Ascending aorta (tissue), 2 donors: Measurements from ENCODE around the gene SELENOT. TPM values are rescaled to one million over a fixed set of nuclear protein-coding genes. Genes with fewer than 3 reads are reported as not detected.

Experiments
- DNase-seq, 2 donors: peaks; one replicate each; pipeline ENCODE4 v3.0.0-alpha.2; 2019; ENCODE audit warnings: low spot score in 2 of 2
- H3K27ac ChIP-seq, 2 donors: fragments of 200-600 bp; sonication (generic); one replicate each; pipeline ENCODE4 v1.5.1; 2016 to 2017; ENCODE audit warnings: mild to moderate bottlenecking in 1 of 2
- H3K27me3 ChIP-seq: fragments of 200-600 bp; sonication (generic); one replicate; pipeline ENCODE4 v1.5.1; 2017
- H3K36me3 ChIP-seq, 2 donors: fragments of 200-600 bp; sonication (generic); one replicate each; pipeline ENCODE4 v1.5.1; 2016
- H3K4me1 ChIP-seq, 2 donors: fragments of 200-600 bp; sonication (generic); one replicate each; pipeline ENCODE4 v1.5.1; 2016 to 2017; ENCODE audit warnings: mild to moderate bottlenecking in 1 of 2
- H3K4me3 ChIP-seq, 2 donors: fragments of 200-600 bp; sonication (generic); one replicate each; pipeline ENCODE4 v1.5.1; 2016 to 2017; ENCODE audit warnings: mild to moderate bottlenecking in 1 of 2
- H3K9me3 ChIP-seq, 2 donors: fragments of 200-600 bp; sonication (generic); one replicate each; pipeline ENCODE4 v1.5.1; 2016
- CTCF ChIP-seq, 3 experiments: fragments of 200-600 bp in 2 of 3; fragments of 450-650 bp in 1 of 3; sonication (generic) in 2 of 3; IDR thresholded peaks; one replicate each; pipeline ENCODE4 v1.5.1; 2016 to 2019; ENCODE audit warnings: antibody characterized with exemption in 3 of 3, mild to moderate bottlenecking in 1 of 3, moderate library complexity in 1 of 3
- intact Hi-C: fragments of 100-400 bp; cut with DNase I; formaldehyde crosslinking; loops from one replicate; pipeline ENCODE4 v1.15.1; 2023
- total RNA-seq: library from RNA; depleted of rRNA; stranded (reverse); fragments of >200 nt; gene quantifications from one replicate; pipeline ENCODE4 v1.1.0, GENCODE V29; 2016

SELENOT gene
- total RNA-seq, 1 donor from 2014 or later, result 112 TPM

GRCh38 chr3:150567328-150567727 lies 35.8 kb upstream of the SELENOT start:
- Histone ChIP-seq H3K27ac (no peak overlapping the region), H3K36me3 (peaks cover 20 to 48% of the 10 kb centered on the region in 2 donors), H3K27me3 (no peaks in the 10 kb centered on the region), H3K4me3 (no peak overlapping the region), H3K4me1 (no peaks in the 10 kb centered on the region), H3K9me3 (no peaks in the 10 kb centered on the region)
- DNase-seq, result no peak
- intact Hi-C loops, result no loop called here
- TF ChIP-seq CTCF (IDR thresholded peaks at IDR 0.05), result no peak

- peaks cover 25 to 46% of the 10 kb centered on the region in 2 donors for H3K36me3 ChIP-seq
- no peak for TF ChIP-seq CTCF (IDR thresholded peaks at IDR 0.05)
- no peaks in the 10 kb centered on the region for H3K4me1 ChIP-seq
- H3K4me3 ChIP-seq, result no peak overlapping the region
- no peaks in the 10 kb centered on the region for H3K27me3 ChIP-seq
- H3K27ac ChIP-seq, result no peak overlapping the region
- no peak for DNase-seq
- no peaks in the 10 kb centered on the region for H3K9me3 ChIP-seq
- intact Hi-C loops, result no loop called here
Observed at GRCh38 chr3:150577855-150578254, 25.3 kb upstream of the SELENOT start.

- H3K27ac ChIP-seq, result no peak overlapping the region
- H3K9me3 ChIP-seq, result no peaks in the 10 kb centered on the region
- H3K36me3 ChIP-seq, result peaks cover 46 to 56% of the 10 kb centered on the region in 2 donors
- no peaks in the 10 kb centered on the region for H3K4me1 ChIP-seq
- TF ChIP-seq CTCF (IDR thresholded peaks at IDR 0.05), result no peak
- DNase-seq, result no peak
- intact Hi-C loops, result no loop called here
- H3K4me3 ChIP-seq, result no peak overlapping the region
- no peaks in the 10 kb centered on the region for H3K27me3 ChIP-seq
Observed at GRCh38 chr3:150581174-150581573, 21.9 kb upstream of the SELENOT start.

GRCh38 chr3:150582620-150583019 lies 20.5 kb upstream of the SELENOT start:
- intact Hi-C loops, result no loop called here
- no peaks in the 10 kb centered on the region for H3K4me1 ChIP-seq
- peaks cover 40 to 45% of the 10 kb centered on the region in 2 donors for H3K36me3 ChIP-seq
- no peak for DNase-seq
- no peaks in the 10 kb centered on the region for H3K27me3 ChIP-seq
- H3K9me3 ChIP-seq, result no peaks in the 10 kb centered on the region
- H3K27ac ChIP-seq, result no peak overlapping the region
- no peak overlapping the region for H3K4me3 ChIP-seq
- no peak for TF ChIP-seq CTCF (IDR thresholded peaks at IDR 0.05)

- TF ChIP-seq CTCF (IDR thresholded peaks at IDR 0.05), result no peak
- no peak for DNase-seq
- no peaks in the 10 kb centered on the region for H3K27me3 ChIP-seq
- no peaks in the 10 kb centered on the region for H3K4me1 ChIP-seq
- intact Hi-C loops, result no loop called here
- no peaks in the 10 kb centered on the region for H3K9me3 ChIP-seq
- H3K36me3 ChIP-seq, result peaks cover 40 to 45% of the 10 kb centered on the region in 2 donors
- no peak overlapping the region for H3K4me3 ChIP-seq
- H3K27ac ChIP-seq, result no peak overlapping the region
Observed at GRCh38 chr3:150583028-150583427, 20.1 kb upstream of the SELENOT start.
